ENCODE data around the gene ELANE.

Gene ELANE

DNA sequence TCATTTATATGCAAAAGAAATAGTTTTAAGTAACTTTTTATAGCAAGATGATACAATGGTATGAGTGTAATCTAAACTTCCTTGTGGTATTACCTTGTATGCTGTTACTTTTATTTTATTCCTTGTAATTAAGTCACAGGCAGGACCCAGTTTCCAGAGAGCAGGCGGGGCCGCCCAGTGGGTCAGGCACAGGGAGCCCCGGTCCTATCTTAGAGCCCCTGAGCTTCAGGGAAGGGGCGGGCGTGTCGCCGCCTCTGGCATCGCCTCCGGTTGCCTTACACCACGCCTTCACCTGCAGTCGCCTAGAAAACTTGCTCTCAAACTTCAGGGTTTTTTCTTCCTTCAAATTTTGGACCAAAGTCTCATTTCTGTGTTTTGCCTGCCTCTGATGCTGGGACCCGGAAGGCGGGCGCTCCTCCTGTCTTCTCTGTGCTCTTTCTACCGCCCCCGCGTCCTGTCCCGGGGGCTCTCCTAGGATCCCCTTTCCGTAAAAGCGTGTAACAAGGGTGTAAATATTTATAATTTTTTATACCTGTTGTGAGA, 40.5 kb upstream of the ELANE start:
- TF ChIP-seq, protein P1, sequence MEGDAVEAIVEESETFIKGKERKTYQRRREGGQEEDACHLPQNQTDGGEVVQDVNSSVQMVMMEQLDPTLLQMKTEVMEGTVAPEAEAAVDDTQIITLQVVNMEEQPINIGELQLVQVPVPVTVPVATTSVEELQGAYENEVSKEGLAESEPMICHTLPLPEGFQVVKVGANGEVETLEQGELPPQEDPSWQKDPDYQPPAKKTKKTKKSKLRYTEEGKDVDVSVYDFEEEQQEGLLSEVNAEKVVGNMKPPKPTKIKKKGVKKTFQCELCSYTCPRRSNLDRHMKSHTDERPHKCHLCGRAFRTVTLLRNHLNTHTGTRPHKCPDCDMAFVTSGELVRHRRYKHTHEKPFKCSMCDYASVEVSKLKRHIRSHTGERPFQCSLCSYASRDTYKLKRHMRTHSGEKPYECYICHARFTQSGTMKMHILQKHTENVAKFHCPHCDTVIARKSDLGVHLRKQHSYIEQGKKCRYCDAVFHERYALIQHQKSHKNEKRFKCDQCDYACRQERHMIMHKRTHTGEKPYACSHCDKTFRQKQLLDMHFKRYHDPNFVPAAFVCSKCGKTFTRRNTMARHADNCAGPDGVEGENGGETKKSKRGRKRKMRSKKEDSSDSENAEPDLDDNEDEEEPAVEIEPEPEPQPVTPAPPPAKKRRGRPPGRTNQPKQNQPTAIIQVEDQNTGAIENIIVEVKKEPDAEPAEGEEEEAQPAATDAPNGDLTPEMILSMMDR (IDR thresholded peaks at IDR 0.05), result no peak

DNA sequence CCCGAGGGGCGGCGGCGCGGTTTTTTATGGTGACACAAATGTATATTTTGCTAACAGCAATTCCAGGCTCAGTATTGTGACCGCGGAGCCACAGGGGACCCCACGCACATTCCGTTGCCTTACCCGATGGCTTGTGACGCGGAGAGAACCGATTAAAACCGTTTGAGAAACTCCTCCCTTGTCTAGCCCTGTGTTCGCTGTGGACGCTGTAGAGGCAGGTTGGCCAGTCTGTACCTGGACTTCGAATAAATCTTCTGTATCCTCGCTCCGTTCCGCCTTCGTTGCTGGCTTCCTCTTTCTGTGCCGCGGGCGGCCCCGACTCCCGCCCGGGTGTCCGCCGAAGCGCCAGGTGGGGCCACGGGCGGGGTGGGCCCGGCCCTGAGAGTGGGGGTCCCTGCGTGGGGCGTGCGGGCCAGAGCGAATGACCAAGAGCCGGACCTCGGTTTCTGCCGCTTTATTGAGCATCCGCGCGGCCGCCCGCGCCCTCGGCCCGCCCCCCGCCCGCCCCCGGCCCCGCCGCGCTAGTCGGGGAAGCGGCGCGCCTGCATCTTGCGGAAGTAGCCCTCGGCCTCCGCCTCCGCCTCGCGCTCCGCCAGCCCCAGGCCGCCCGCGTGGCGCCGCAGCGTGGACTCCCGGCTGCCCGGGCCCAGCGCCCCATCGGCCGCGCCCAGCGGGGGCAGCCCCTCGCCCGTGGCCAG, 39.9 kb upstream of the ELANE start:
- TF ChIP-seq, protein P1 (IDR thresholded peaks at IDR 0.05), result no peak

- TF ChIP-seq, protein P1 (IDR thresholded peaks at IDR 0.05), result no peak
Observed at GRCh38 chr19:812747-813218, 39.3 kb upstream of the ELANE start.

GRCh38 chr19:813219-814151, 38.6 kb upstream of the ELANE start:
- TF ChIP-seq, protein P1 (IDR thresholded peaks at IDR 0.05), result no peak

DNA sequence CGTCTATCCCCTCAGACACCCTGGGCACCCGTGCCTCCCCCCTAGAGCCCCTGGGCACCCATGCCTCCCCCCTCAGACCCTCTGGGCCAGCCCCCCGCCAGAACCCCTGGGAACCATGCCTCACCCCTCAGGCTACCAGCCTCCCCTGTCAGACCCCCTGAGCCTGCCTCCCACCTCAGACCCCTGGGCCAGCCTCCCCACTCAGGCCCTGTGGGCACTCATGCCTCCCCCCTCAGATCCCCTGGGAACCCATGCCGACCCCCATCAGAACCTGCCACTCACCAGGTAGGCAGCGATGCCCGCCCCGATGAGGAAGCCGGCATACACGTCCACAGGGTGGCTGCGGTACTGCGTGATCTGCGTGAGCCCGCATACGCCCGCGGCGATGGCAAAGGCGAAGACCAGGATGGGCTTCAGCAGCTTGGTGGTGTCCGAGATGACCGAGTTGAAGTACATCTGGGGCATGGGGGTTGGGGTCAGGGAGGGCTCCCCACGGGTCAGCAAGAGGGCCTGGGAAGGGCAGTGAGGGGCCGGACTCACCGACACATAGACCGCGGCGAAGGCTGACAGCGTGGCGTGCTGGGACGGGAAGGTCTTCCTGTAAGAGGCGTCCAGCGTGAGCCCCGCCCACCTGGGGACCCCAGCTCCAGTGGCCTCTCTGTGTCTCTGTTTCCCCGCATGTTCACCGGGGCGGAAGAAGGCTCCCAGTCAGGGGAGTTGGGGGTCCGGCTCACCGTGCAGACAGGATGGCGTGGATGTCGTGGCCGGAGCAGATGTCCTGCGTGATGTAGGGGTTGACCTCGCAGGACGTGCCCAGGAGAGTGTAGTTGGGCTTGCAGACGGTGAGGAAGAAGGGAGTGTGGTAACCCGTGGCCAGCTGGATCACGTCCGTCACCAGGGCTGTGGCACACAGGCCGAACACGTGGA, 37.7 kb upstream of the ELANE start:
- TF ChIP-seq, protein P1 (IDR thresholded peaks at IDR 0.05), result no peak

DNA sequence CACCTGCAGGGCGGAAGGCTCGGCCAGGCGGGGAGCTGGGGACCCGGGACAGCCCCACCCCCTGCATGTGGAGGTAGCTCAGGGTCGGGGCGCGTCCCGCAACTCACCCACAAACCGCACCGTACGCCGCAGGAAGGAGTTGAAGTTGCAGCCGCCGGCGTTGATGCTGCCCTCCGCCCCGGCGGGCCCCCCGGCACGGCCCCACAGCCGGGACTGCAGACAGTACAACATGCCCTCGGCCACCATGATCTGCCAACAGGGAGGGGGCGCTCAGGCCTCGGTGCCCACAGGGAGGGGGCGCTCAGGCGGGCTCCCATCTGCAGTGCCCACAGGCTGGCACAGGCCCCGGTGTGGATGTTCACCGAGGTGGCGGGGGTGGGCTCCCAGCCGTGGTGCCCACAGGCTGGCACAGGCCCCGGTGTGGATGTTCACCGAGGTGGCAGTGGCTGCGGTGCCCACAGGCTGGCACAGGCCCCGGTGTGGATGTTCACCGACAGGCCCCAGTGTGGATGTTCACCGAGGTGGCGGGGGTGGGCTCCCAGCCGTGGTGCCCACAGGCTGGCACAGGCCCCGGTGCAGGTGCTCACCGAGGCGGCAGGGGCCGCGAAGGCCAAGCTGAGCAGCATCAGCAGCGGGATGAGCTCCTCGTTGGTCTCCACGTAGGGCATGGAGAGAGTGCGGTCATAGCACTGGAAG, 36.9 kb upstream of the ELANE start:
- TF ChIP-seq, protein P1 (IDR thresholded peaks at IDR 0.05), result no peak

All from LNCAP (cell line).